ENCODE measurements around the gene GULP1.

The GULP1 gene

GRCh38 chr2:188365058-188365641 lies 73.5 kb downstream of the GULP1 start:
- DNase-seq (ENCODE audit: low read depth in 2 of 2, low spot score in 1 of 2) = no peak

GRCh38 chr2:188367164-188367563 lies 75.5 kb downstream of the GULP1 start:
- DNase-seq (ENCODE audit: low read depth in 2 of 2, low spot score in 1 of 2) = no peak

- no peak for DNase-seq (ENCODE audit: low read depth in 2 of 2, low spot score in 1 of 2)
These were observed 77.7 kb downstream of the GULP1 start for GRCh38 chr2:188369365-188369764.

- no peak for DNase-seq (ENCODE audit: low read depth in 2 of 2, low spot score in 1 of 2)
These were observed 86.8 kb downstream of the GULP1 start for GRCh38 chr2:188378371-188378950.

- DNase-seq (ENCODE audit: low read depth in 2 of 2, low spot score in 1 of 2) = no peak
These were observed 88.1 kb downstream of the GULP1 start for GRCh38 chr2:188379748-188380147.

GRCh38 chr2:188380280-188380679 lies 88.6 kb downstream of the GULP1 start:
- DNase-seq (ENCODE audit: low read depth in 2 of 2, low spot score in 1 of 2) = no peak

GRCh38 chr2:188381614-188382013 lies 89.9 kb downstream of the GULP1 start:
- no peak for DNase-seq (ENCODE audit: low read depth in 2 of 2, low spot score in 1 of 2)

GRCh38 chr2:188382107-188382506 lies 90.4 kb downstream of the GULP1 start:
- DNase-seq (ENCODE audit: low read depth in 2 of 2, low spot score in 1 of 2) = no peak

- no peak for DNase-seq (ENCODE audit: low read depth in 2 of 2, low spot score in 1 of 2)
These were observed 91.5 kb downstream of the GULP1 start for GRCh38 chr2:188383158-188383557.

GRCh38 chr2:188385857-188386256 lies 94.2 kb downstream of the GULP1 start:
- no peak for DNase-seq (ENCODE audit: low read depth in 2 of 2, low spot score in 1 of 2)

GRCh38 chr2:188388831-188389230 lies 97.2 kb downstream of the GULP1 start:
- DNase-seq (ENCODE audit: low read depth in 2 of 2, low spot score in 1 of 2) = no peak

- no peak for DNase-seq (ENCODE audit: low read depth in 2 of 2, low spot score in 1 of 2)
These were observed 99.7 kb downstream of the GULP1 start for GRCh38 chr2:188391354-188391753.

GRCh38 chr2:188394931-188395472 lies 103.3 kb downstream of the GULP1 start:
- no peak for DNase-seq (ENCODE audit: low read depth in 2 of 2, low spot score in 1 of 2)

GRCh38 chr2:188395903-188396689 lies 104.4 kb downstream of the GULP1 start:
- DNase-seq (ENCODE audit: low read depth in 2 of 2, low spot score in 1 of 2) = no peak

- DNase-seq (ENCODE audit: low read depth in 2 of 2, low spot score in 1 of 2) = no peak
These were observed 107.5 kb downstream of the GULP1 start for GRCh38 chr2:188399159-188399558.

- DNase-seq (ENCODE audit: low read depth in 2 of 2, low spot score in 1 of 2) = no peak
These were observed 112.0 kb downstream of the GULP1 start for GRCh38 chr2:188403676-188404075.

GRCh38 chr2:188404341-188405004 lies 112.8 kb downstream of the GULP1 start:
- no peak for DNase-seq (ENCODE audit: low read depth in 2 of 2, low spot score in 1 of 2)

GRCh38 chr2:188406414-188406813 lies 114.7 kb downstream of the GULP1 start:
- no peak for DNase-seq (ENCODE audit: low read depth in 2 of 2, low spot score in 1 of 2)

GRCh38 chr2:188410504-188411235 lies 119.0 kb downstream of the GULP1 start:
- no peak for DNase-seq (ENCODE audit: low read depth in 2 of 2, low spot score in 1 of 2)

GRCh38 chr2:188412190-188412589 lies 120.5 kb downstream of the GULP1 start:
- no peak for DNase-seq (ENCODE audit: low read depth in 2 of 2, low spot score in 1 of 2)

GRCh38 chr2:188414411-188414810 lies 122.7 kb downstream of the GULP1 start:
- no peak for DNase-seq (ENCODE audit: low read depth in 2 of 2, low spot score in 1 of 2)
